PC-9 (cell line): ENCODE data around the gene LENG1. TPM values are rescaled to one million over a fixed set of nuclear protein-coding genes. Genes with fewer than 3 reads are reported as not detected.

Experiments used
- BruUV-seq: library from RNA; stranded (reverse); fragments of 400-500 nt; replicated peaks from 2 replicates; lab custom pipeline; 2021; lab: Mats Ljungman, UMichigan
- CTCF ChIA-PET: fragments of 300-600 bp; sonication (Branson Sonifier 250); formaldehyde crosslinking; loops from one replicate; lab custom pipeline; 2022; ENCODE audit warnings: antibody characterized with exemption; lab: Charles Lee
- POLR2A ChIA-PET: fragments of 300-600 bp; sonication (Branson Sonifier 250); formaldehyde crosslinking; loops from one replicate; lab custom pipeline; 2022; ENCODE audit warnings: antibody characterized with exemption; ENCODE audit not compliant: unreplicated experiment; lab: Charles Lee
- DNase-seq, 2 experiments: peaks; one replicate each; pipeline versions ENCODE4 v3.0.0 to v3.0.0-alpha.2; 2015 to 2022; ENCODE audit warnings: mixed read lengths in 1 of 2
- H2AFZ ChIP-seq: fragments of 200-600 bp; sonication (generic); 2 replicates; pipeline ENCODE4 v1.8.1; 2017; ENCODE audit warnings: antibody characterized with exemption
- H3F3A ChIP-seq: fragments of 200-600 bp; sonication (generic); 2 replicates; pipeline ENCODE4 v1.8.1; 2017; ENCODE audit warnings: antibody characterized with exemption, mild to moderate bottlenecking, low read depth; ENCODE audit not compliant: insufficient read depth
- H3K27ac ChIP-seq: fragments of 200-600 bp; sonication (generic); 2 replicates; pipeline ENCODE4 v1.6.1; 2016; ENCODE audit warnings: mixed run types
- H3K27me3 ChIP-seq: fragments of 200-600 bp; sonication (generic); 2 replicates; pipeline ENCODE4 v1.6.1; 2016; ENCODE audit warnings: low read depth, mixed run types; ENCODE audit not compliant: insufficient read depth
- H3K36me3 ChIP-seq: fragments of 200-600 bp; sonication (generic); 2 replicates; pipeline ENCODE4 v1.6.1; 2016; ENCODE audit warnings: low read depth, mixed run types
- H3K4me1 ChIP-seq: fragments of 200-600 bp; sonication (generic); replicated peaks from 2 replicates; pipeline ENCODE4 v1.6.1; 2016; ENCODE audit warnings: mixed run types; ENCODE audit not compliant: insufficient read depth
- H3K4me2 ChIP-seq: fragments of 200-600 bp; sonication (generic); 2 replicates; pipeline ENCODE4 v1.6.1; 2017; ENCODE audit warnings: mixed run types
- H3K4me3 ChIP-seq: fragments of 200-600 bp; sonication (generic); 2 replicates; pipeline ENCODE4 v1.6.1; 2016; ENCODE audit warnings: mixed run types
- H3K79me2 ChIP-seq: fragments of 200-600 bp; sonication (generic); 2 replicates; pipeline ENCODE4 v1.6.1; 2017; ENCODE audit warnings: low read depth, mixed run types
- H3K9me2 ChIP-seq: fragments of 200-600 bp; sonication (generic); 2 replicates; pipeline ENCODE4 v1.8.1; 2017; ENCODE audit warnings: mild to moderate bottlenecking; ENCODE audit not compliant: insufficient read depth
- H3K9me3 ChIP-seq: fragments of 200-600 bp; sonication (generic); 2 replicates; pipeline ENCODE4 v1.8.1; 2016; ENCODE audit warnings: low read depth; ENCODE audit not compliant: insufficient read depth
- H4K20me1 ChIP-seq: fragments of 200-600 bp; sonication (generic); 2 replicates; pipeline ENCODE4 v1.8.1; 2017; ENCODE audit not compliant: insufficient read depth
- CTCF ChIP-seq: fragments of 200-600 bp; sonication (generic); conservative IDR thresholded peaks from 2 replicates; pipeline ENCODE4 v1.6.1; 2017; ENCODE audit warnings: mixed run types, antibody characterized with exemption, mild to moderate bottlenecking, moderate library complexity
- EZH2 ChIP-seq: fragments of 200-600 bp; sonication (generic); IDR thresholded peaks from 2 replicates; pipeline ENCODE4 v1.8.0; 2017; ENCODE audit warnings: antibody characterized with exemption, low read depth
- intact Hi-C: fragments of 100-400 bp; cut with micrococcal nuclease; formaldehyde crosslinking; loops from one replicate; pipeline ENCODE4 v1.10.0; 2022; ENCODE audit not compliant: unreplicated experiment
- total RNA-seq: library from RNA; stranded (reverse); gene quantifications from 2 replicates; pipeline ENCODE4 v1.2.3, GENCODE V29; 2021

Gene LENG1
- total RNA-seq, 1 experiment from 2014 or later = 6.7 TPM

- H3K79me2 ChIP-seq = no peaks in the 10 kb centered on the region
- H3K27ac ChIP-seq = no peak overlapping the region
- peaks cover 21% of the 10 kb centered on the region for H3K36me3 ChIP-seq
- H3K9me3 ChIP-seq = no peaks in the 10 kb centered on the region
- H3F3A ChIP-seq = peaks cover 69% of the 10 kb centered on the region
- no TSS peak for BruUV-seq
- H4K20me1 ChIP-seq = peaks cover 44% of the 10 kb centered on the region
- H2AFZ ChIP-seq = no peak overlapping the region
- CTCF ChIA-PET = no interaction called here
- DNase-seq = no peak
- H3K4me3 ChIP-seq = no peak overlapping the region
- H3K4me2 ChIP-seq = no peak overlapping the region
- H3K4me1 ChIP-seq = no peaks in the 10 kb centered on the region
- POLR2A ChIA-PET = interaction anchor here (1.1 kb wide), 1 partner anchor 15 kb away, joined by 4 read pairs; no protein-coding TSS in a partner anchor
- H3K9me2 ChIP-seq = no peaks in the 10 kb centered on the region
- intact Hi-C loops = no loop called here
- TF ChIP-seq EZH2 = no peak
- no peak for TF ChIP-seq CTCF
- no peaks in the 10 kb centered on the region for H3K27me3 ChIP-seq
Measured at GRCh38 chr19:54151362-54152035, 8.0 kb downstream of the LENG1 start.

- intact Hi-C loops = no loop called here
- H3K4me1 ChIP-seq = no peaks in the 10 kb centered on the region
- no peaks in the 10 kb centered on the region for H3K79me2 ChIP-seq
- CTCF ChIA-PET = no interaction called here
- BruUV-seq = no TSS peak
- no peak for DNase-seq
- no peak overlapping the region for H3K4me3 ChIP-seq
- POLR2A ChIA-PET = no interaction called here
- H2AFZ ChIP-seq = no peak overlapping the region
- H3K9me3 ChIP-seq = no peaks in the 10 kb centered on the region
- no peaks in the 10 kb centered on the region for H3K27me3 ChIP-seq
- TF ChIP-seq EZH2 (no peak), CTCF (no peak)
- peaks cover 19% of the 10 kb centered on the region for H3K36me3 ChIP-seq
- no peak overlapping the region for H3K4me2 ChIP-seq
- peaks cover 55% of the 10 kb centered on the region for H3F3A ChIP-seq
- peaks cover 49% of the 10 kb centered on the region for H4K20me1 ChIP-seq
- no peak overlapping the region for H3K27ac ChIP-seq
- no peaks in the 10 kb centered on the region for H3K9me2 ChIP-seq
Measured at GRCh38 chr19:54149021-54149812, 10.3 kb downstream of the LENG1 start.

GRCh38 chr19:54148158-54148557, 11.4 kb downstream of the LENG1 start:
- H3F3A ChIP-seq = peaks cover 45% of the 10 kb centered on the region; the same call in 1 of the 2 replicates
- CTCF ChIA-PET = no interaction called here
- H3K9me2 ChIP-seq = no peaks in the 10 kb centered on the region
- no peak for DNase-seq
- peaks cover 3% of the 10 kb centered on the region; the same call in 1 of the 2 replicates for H3K79me2 ChIP-seq
- H4K20me1 ChIP-seq = peaks cover 40% of the 10 kb centered on the region
- TF ChIP-seq CTCF (no peak), EZH2 (no peak)
- H3K4me3 ChIP-seq = no peak overlapping the region
- H3K27ac ChIP-seq = no peak overlapping the region
- no peaks in the 10 kb centered on the region for H3K4me1 ChIP-seq
- no peaks in the 10 kb centered on the region for H3K9me3 ChIP-seq
- H3K4me2 ChIP-seq = no peak overlapping the region
- POLR2A ChIA-PET = interaction anchor here (0.6 kb wide), 1 partner anchor 11 kb away, joined by 7 read pairs; no protein-coding TSS in a partner anchor
- intact Hi-C loops = no loop called here
- H3K27me3 ChIP-seq = no peaks in the 10 kb centered on the region
- H2AFZ ChIP-seq = no peak overlapping the region
- H3K36me3 ChIP-seq = peaks cover 27% of the 10 kb centered on the region
- BruUV-seq = no TSS peak
